ENCODE results near the gene KIRREL3. TPM values are rescaled to one million over a fixed set of nuclear protein-coding genes. Genes with fewer than 3 reads are reported as not detected.

The KIRREL3 gene
- total and polyA plus RNA-seq, 3 experiments from 2014 or later = not detected

GRCh38 chr11:126528075-126528474 lies 472.5 kb downstream of the KIRREL3 start:
- no peaks in the 10 kb centered on the region for H3K4me1 Mint-ChIP-seq
- no peak for DNase-seq
- Histone ChIP-seq H3K4me1 (ENCODE audit: insufficient read depth, low read length) (no peaks in the 10 kb centered on the region), H3K4me3 (ENCODE audit: low read length) (no peak overlapping the region), H3K27me3 (ENCODE audit: insufficient read depth, low read length, poor library complexity, severe bottlenecking) (no peaks in the 10 kb centered on the region), H3K9me3 (ENCODE audit: low read length) (no peaks in the 10 kb centered on the region), H3K27ac (ENCODE audit: low read depth, low read length) (no peak overlapping the region), H3K36me3 (ENCODE audit: insufficient read depth, low read length) (no peaks in the 10 kb centered on the region)
- H3K36me3 Mint-ChIP-seq = no peaks in the 10 kb centered on the region
- H3K27ac Mint-ChIP-seq = no peak overlapping the region
- POLR2A ChIA-PET = no interaction called here
- H3K4me3 Mint-ChIP-seq = no peak overlapping the region
- H3K27me3 Mint-ChIP-seq = peaks cover 5 to 15% of the 10 kb centered on the region in 2 donors
- H3K9me3 Mint-ChIP-seq = no peaks in the 10 kb centered on the region
- CTCF ChIA-PET = no interaction called here

GRCh38 chr11:126527651-126528050 lies 472.9 kb downstream of the KIRREL3 start:
- no peaks in the 10 kb centered on the region for H3K36me3 ChIP-seq (ENCODE audit: insufficient read depth, low read length)
- Mint-ChIP-seq H3K27me3 (peaks cover 5 to 15% of the 10 kb centered on the region in 2 donors), H3K36me3 (no peaks in the 10 kb centered on the region), H3K4me3 (no peak overlapping the region), H3K4me1 (no peaks in the 10 kb centered on the region), H3K27ac (no peak overlapping the region), H3K9me3 (no peaks in the 10 kb centered on the region)
- H3K9me3 ChIP-seq (ENCODE audit: low read length) = no peaks in the 10 kb centered on the region
- no peaks in the 10 kb centered on the region for H3K27me3 ChIP-seq (ENCODE audit: insufficient read depth, low read length, poor library complexity, severe bottlenecking)
- H3K27ac ChIP-seq (ENCODE audit: low read depth, low read length) = no peak overlapping the region
- no peak overlapping the region for H3K4me3 ChIP-seq (ENCODE audit: low read length)
- ChIA-PET POLR2A (no interaction called here), CTCF (no interaction called here)
- no peak for DNase-seq
- no peaks in the 10 kb centered on the region for H3K4me1 ChIP-seq (ENCODE audit: insufficient read depth, low read length)

GRCh38 chr11:126526471-126526870 lies 474.1 kb downstream of the KIRREL3 start:
- Histone ChIP-seq H3K4me3 (ENCODE audit: low read length) (no peak overlapping the region), H3K9me3 (ENCODE audit: low read length) (no peaks in the 10 kb centered on the region), H3K36me3 (ENCODE audit: insufficient read depth, low read length) (no peaks in the 10 kb centered on the region), H3K4me1 (ENCODE audit: insufficient read depth, low read length) (no peaks in the 10 kb centered on the region), H3K27ac (ENCODE audit: low read depth, low read length) (no peak overlapping the region), H3K27me3 (ENCODE audit: insufficient read depth, low read length, poor library complexity, severe bottlenecking) (no peaks in the 10 kb centered on the region)
- Mint-ChIP-seq H3K9me3 (no peaks in the 10 kb centered on the region), H3K27me3 (peaks cover 5 to 15% of the 10 kb centered on the region in 2 donors), H3K4me1 (no peaks in the 10 kb centered on the region), H3K27ac (no peak overlapping the region), H3K36me3 (no peaks in the 10 kb centered on the region), H3K4me3 (no peak overlapping the region)
- DNase-seq = no peak
- ChIA-PET POLR2A (no interaction called here), CTCF (no interaction called here)

GRCh38 chr11:126525702-126526101 lies 474.9 kb downstream of the KIRREL3 start:
- Histone ChIP-seq H3K27ac (ENCODE audit: low read depth, low read length) (no peak overlapping the region), H3K36me3 (ENCODE audit: insufficient read depth, low read length) (no peaks in the 10 kb centered on the region), H3K4me1 (ENCODE audit: insufficient read depth, low read length) (no peaks in the 10 kb centered on the region), H3K27me3 (ENCODE audit: insufficient read depth, low read length, poor library complexity, severe bottlenecking) (no peaks in the 10 kb centered on the region), H3K4me3 (ENCODE audit: low read length) (no peak overlapping the region), H3K9me3 (ENCODE audit: low read length) (no peaks in the 10 kb centered on the region)
- Mint-ChIP-seq H3K4me3 (no peak overlapping the region), H3K27me3 (peaks cover 5 to 18% of the 10 kb centered on the region in 2 donors), H3K9me3 (no peaks in the 10 kb centered on the region), H3K4me1 (no peaks in the 10 kb centered on the region), H3K27ac (no peak overlapping the region), H3K36me3 (no peaks in the 10 kb centered on the region)
- no peak for DNase-seq
- ChIA-PET CTCF (no interaction called here), POLR2A (no interaction called here)

- ChIA-PET CTCF (no interaction called here), POLR2A (no interaction called here)
- Histone ChIP-seq H3K27ac (ENCODE audit: low read depth, low read length) (no peak overlapping the region), H3K4me1 (ENCODE audit: insufficient read depth, low read length) (no peaks in the 10 kb centered on the region), H3K9me3 (ENCODE audit: low read length) (no peaks in the 10 kb centered on the region), H3K4me3 (ENCODE audit: low read length) (no peak overlapping the region), H3K27me3 (ENCODE audit: insufficient read depth, low read length, poor library complexity, severe bottlenecking) (no peaks in the 10 kb centered on the region), H3K36me3 (ENCODE audit: insufficient read depth, low read length) (no peaks in the 10 kb centered on the region)
- DNase-seq = no peak
- no peaks in the 10 kb centered on the region for H3K4me1 Mint-ChIP-seq
- H3K9me3 Mint-ChIP-seq = no peaks in the 10 kb centered on the region
- no peak overlapping the region for H3K27ac Mint-ChIP-seq
- no peaks in the 10 kb centered on the region for H3K36me3 Mint-ChIP-seq
- H3K27me3 Mint-ChIP-seq = peaks cover 5 to 23% of the 10 kb centered on the region in 2 donors
- no peak overlapping the region for H3K4me3 Mint-ChIP-seq
Measured at GRCh38 chr11:126525216-126525615, 475.4 kb downstream of the KIRREL3 start.

GRCh38 chr11:126523441-126524205 lies 476.9 kb downstream of the KIRREL3 start:
- no peak overlapping the region for H3K4me3 Mint-ChIP-seq
- no peaks in the 10 kb centered on the region for H3K36me3 ChIP-seq (ENCODE audit: insufficient read depth, low read length)
- H3K9me3 ChIP-seq (ENCODE audit: low read length) = no peaks in the 10 kb centered on the region
- H3K4me1 ChIP-seq (ENCODE audit: insufficient read depth, low read length) = no peaks in the 10 kb centered on the region
- H3K27ac Mint-ChIP-seq = no peak overlapping the region
- no peaks in the 10 kb centered on the region for H3K36me3 Mint-ChIP-seq
- CTCF ChIA-PET = interaction anchor here (0.5 to 1.2 kb wide), 2 partner anchors 43 to 77 kb away, joined by 3 read pairs; no protein-coding TSS in a partner anchor
- no peaks in the 10 kb centered on the region for H3K27me3 ChIP-seq (ENCODE audit: insufficient read depth, low read length, poor library complexity, severe bottlenecking)
- POLR2A ChIA-PET = no interaction called here
- H3K27me3 Mint-ChIP-seq = peaks cover 5 to 32% of the 10 kb centered on the region in 2 donors
- no peaks in the 10 kb centered on the region for H3K9me3 Mint-ChIP-seq
- no peaks in the 10 kb centered on the region for H3K4me1 Mint-ChIP-seq
- DNase-seq = no peak
- no peak overlapping the region for H3K27ac ChIP-seq (ENCODE audit: low read depth, low read length)
- no peak overlapping the region for H3K4me3 ChIP-seq (ENCODE audit: low read length)

- no peak overlapping the region for H3K4me3 ChIP-seq (ENCODE audit: low read length)
- ChIA-PET CTCF (interaction anchor here (1.2 kb wide), 1 partner anchor 42 kb away, joined by 3 read pairs; no protein-coding TSS in a partner anchor), POLR2A (no interaction called here)
- peaks cover 5 to 32% of the 10 kb centered on the region in 2 donors for H3K27me3 Mint-ChIP-seq
- no peaks in the 10 kb centered on the region for H3K36me3 Mint-ChIP-seq
- H3K4me1 ChIP-seq (ENCODE audit: insufficient read depth, low read length) = no peaks in the 10 kb centered on the region
- H3K27ac Mint-ChIP-seq = no peak overlapping the region
- H3K27me3 ChIP-seq (ENCODE audit: insufficient read depth, low read length, poor library complexity, severe bottlenecking) = no peaks in the 10 kb centered on the region
- H3K4me1 Mint-ChIP-seq = no peaks in the 10 kb centered on the region
- H3K9me3 Mint-ChIP-seq = no peaks in the 10 kb centered on the region
- H3K9me3 ChIP-seq (ENCODE audit: low read length) = no peaks in the 10 kb centered on the region
- no peaks in the 10 kb centered on the region for H3K36me3 ChIP-seq (ENCODE audit: insufficient read depth, low read length)
- H3K27ac ChIP-seq (ENCODE audit: low read depth, low read length) = no peak overlapping the region
- H3K4me3 Mint-ChIP-seq = no peak overlapping the region
- no peak for DNase-seq
Measured at GRCh38 chr11:126522606-126523005, 478.0 kb downstream of the KIRREL3 start.

- ChIA-PET CTCF (interaction anchor here (1.2 kb wide), 1 partner anchor 41 kb away, joined by 3 read pairs; no protein-coding TSS in a partner anchor), POLR2A (no interaction called here)
- Histone ChIP-seq H3K4me3 (ENCODE audit: low read length) (no peak overlapping the region), H3K4me1 (ENCODE audit: insufficient read depth, low read length) (no peaks in the 10 kb centered on the region), H3K9me3 (ENCODE audit: low read length) (no peaks in the 10 kb centered on the region), H3K36me3 (ENCODE audit: insufficient read depth, low read length) (no peaks in the 10 kb centered on the region), H3K27me3 (ENCODE audit: insufficient read depth, low read length, poor library complexity, severe bottlenecking) (no peaks in the 10 kb centered on the region), H3K27ac (ENCODE audit: low read depth, low read length) (no peak overlapping the region)
- Mint-ChIP-seq H3K4me1 (no peaks in the 10 kb centered on the region), H3K27me3 (peaks cover 2 to 32% of the 10 kb centered on the region in 2 donors), H3K4me3 (no peak overlapping the region), H3K36me3 (no peaks in the 10 kb centered on the region), H3K9me3 (no peaks in the 10 kb centered on the region), H3K27ac (no peak overlapping the region)
- no peak for DNase-seq
Measured at GRCh38 chr11:126522152-126522551, 478.4 kb downstream of the KIRREL3 start.

Data from CD8-positive, alpha-beta memory T cell (primary cell).